Adrenal gland (tissue), 5 donors: ENCODE results near the gene PRLR.

Source experiments
- POLR2A ChIP-seq, 2 donors: fragments of 450-650 bp; IDR thresholded peaks; one replicate each; pipeline ENCODE4 v1.6.1; 2017; ENCODE audit warnings: antibody characterized with exemption in 2 of 2, mild to moderate bottlenecking in 2 of 2, moderate library complexity in 1 of 2
- TF ChIP-seq, protein P1 (sequence below), 6 experiments: fragments of 450-650 bp in 4 of 6; fragments of 200-600 bp in 2 of 6; sonication (generic) in 1 of 6; IDR thresholded peaks; 1 replicate in 5 of 6; 2 replicates in 1 of 6; pipeline versions ENCODE4 v1.5.1 to v1.8.0; 2016 to 2021; ENCODE audit warnings: antibody characterized with exemption in 6 of 6, mild to moderate bottlenecking in 2 of 6, moderate library complexity in 1 of 6
- donor health status: DM: no; HTN: no; CAD: no.

DNA sequence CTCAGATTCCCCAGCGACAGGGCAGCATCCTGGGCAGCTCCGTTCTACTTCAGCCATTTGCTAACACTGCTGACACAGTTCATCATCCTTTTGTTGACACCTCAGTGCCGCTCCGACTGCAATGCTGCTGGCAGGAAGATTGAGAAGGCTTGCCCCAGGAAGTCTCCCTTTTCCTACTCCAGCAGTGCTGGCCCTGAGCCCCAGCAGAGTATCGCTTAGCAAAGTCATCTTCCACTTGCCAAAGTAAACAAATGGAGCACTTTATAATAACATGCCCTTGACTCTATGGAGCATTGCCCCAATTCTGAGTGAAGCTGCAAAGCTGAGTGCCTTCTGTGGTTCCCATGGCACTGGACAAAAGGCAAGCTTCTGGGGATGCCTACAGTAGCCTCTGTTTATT lies 32.2 kb downstream of the PRLR start:
- TF ChIP-seq, protein P1, sequence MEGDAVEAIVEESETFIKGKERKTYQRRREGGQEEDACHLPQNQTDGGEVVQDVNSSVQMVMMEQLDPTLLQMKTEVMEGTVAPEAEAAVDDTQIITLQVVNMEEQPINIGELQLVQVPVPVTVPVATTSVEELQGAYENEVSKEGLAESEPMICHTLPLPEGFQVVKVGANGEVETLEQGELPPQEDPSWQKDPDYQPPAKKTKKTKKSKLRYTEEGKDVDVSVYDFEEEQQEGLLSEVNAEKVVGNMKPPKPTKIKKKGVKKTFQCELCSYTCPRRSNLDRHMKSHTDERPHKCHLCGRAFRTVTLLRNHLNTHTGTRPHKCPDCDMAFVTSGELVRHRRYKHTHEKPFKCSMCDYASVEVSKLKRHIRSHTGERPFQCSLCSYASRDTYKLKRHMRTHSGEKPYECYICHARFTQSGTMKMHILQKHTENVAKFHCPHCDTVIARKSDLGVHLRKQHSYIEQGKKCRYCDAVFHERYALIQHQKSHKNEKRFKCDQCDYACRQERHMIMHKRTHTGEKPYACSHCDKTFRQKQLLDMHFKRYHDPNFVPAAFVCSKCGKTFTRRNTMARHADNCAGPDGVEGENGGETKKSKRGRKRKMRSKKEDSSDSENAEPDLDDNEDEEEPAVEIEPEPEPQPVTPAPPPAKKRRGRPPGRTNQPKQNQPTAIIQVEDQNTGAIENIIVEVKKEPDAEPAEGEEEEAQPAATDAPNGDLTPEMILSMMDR (IDR thresholded peaks at IDR 0.05): no peak
- TF ChIP-seq POLR2A (IDR thresholded peaks at IDR 0.05): no peak
